BJ (cell line): ENCODE measurements around the gene HSPA6. TPM values are rescaled to one million over a fixed set of nuclear protein-coding genes. Genes with fewer than 3 reads are reported as not detected.

Experiments
- CTCF ChIA-PET: fragments of 350-600 bp; formaldehyde crosslinking; extraction: SDS; loops from one replicate; lab custom pipeline; 2021; ENCODE audit warnings: antibody characterized with exemption, inconsistent platforms; lab: Yijun Ruan, JAX
- POLR2A ChIA-PET: fragments of 300-600 bp; sonication (Branson Sonifier 250); formaldehyde crosslinking; extraction: SDS; loops from one replicate; lab custom pipeline; 2021; ENCODE audit warnings: antibody characterized with exemption; lab: Charles Lee
- DNase-seq: peaks from one replicate; pipeline ENCODE4 v3.0.0-alpha.2; 2011; ENCODE audit warnings: low read depth
- H3K27me3 ChIP-seq: 2 replicates; pipeline ENCODE4 v1.6.0; 2011; ENCODE audit warnings: low read length; ENCODE audit not compliant: control insufficient read depth, insufficient read depth
- H3K36me3 ChIP-seq: 2 replicates; pipeline ENCODE4 v1.5.1; 2011; ENCODE audit warnings: low read length; ENCODE audit not compliant: control insufficient read depth, insufficient read depth
- H3K4me3 ChIP-seq: 2 replicates; pipeline ENCODE4 v1.5.1; 2011; ENCODE audit warnings: low read depth, mild to moderate bottlenecking, control low read depth, low read length
- polyA plus RNA-seq: library from polyadenylated mRNA; depleted of rRNA; stranded (reverse); fragments of >200 nt; gene quantifications from 2 replicates; pipeline ENCODE4 v1.2.3, GENCODE V29; 2011
- TF ChIP-seq, protein P1 (sequence below): IDR thresholded peaks from 2 replicates; pipeline ENCODE4 v1.5.1; 2011; ENCODE audit warnings: low read depth, mild to moderate bottlenecking, control low read depth, inconsistent platforms, low read length, moderate library complexity; ENCODE audit not compliant: insufficient read depth

HSPA6 gene
- polyA plus RNA-seq, 1 experiment: 0.04 TPM

DNA sequence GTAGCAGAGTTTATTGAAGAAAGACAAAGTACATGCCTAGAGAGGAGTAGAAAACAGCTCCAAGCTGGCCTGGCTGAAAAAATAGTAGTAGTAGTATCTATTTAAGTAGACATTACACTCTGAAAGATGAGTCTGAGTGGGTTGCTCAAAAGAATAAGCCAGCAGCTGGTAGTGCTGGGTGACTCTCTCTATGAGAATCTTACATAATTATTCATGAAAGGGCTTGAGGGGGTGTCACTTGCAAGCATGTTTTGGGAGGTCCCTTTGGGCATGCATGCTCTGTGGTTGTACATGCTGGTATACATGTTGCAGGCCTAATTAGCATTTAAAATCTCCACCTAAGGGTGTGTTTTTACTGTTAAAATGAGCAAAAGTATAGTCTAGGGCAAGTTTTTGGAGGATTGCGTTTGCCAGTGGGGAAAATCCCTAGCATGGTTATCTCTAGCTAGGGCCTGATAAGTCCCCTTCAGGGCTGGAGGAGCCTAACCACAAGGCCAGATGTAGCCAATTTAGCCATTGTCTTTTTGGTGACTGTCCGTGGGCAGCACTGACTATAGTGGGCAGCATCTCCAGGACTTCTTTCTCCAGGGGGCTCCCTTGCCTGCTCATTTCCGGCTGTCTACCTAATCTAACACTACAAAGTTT lies 30.1 kb upstream of the HSPA6 start:
- DNase-seq: no peak
- H3K36me3 ChIP-seq: no peaks in the 10 kb centered on the region
- H3K4me3 ChIP-seq: no peak overlapping the region
- CTCF ChIA-PET: no interaction called here
- peaks cover 12% of the 10 kb centered on the region for H3K27me3 ChIP-seq
- POLR2A ChIA-PET: no interaction called here
- TF ChIP-seq, protein P1, sequence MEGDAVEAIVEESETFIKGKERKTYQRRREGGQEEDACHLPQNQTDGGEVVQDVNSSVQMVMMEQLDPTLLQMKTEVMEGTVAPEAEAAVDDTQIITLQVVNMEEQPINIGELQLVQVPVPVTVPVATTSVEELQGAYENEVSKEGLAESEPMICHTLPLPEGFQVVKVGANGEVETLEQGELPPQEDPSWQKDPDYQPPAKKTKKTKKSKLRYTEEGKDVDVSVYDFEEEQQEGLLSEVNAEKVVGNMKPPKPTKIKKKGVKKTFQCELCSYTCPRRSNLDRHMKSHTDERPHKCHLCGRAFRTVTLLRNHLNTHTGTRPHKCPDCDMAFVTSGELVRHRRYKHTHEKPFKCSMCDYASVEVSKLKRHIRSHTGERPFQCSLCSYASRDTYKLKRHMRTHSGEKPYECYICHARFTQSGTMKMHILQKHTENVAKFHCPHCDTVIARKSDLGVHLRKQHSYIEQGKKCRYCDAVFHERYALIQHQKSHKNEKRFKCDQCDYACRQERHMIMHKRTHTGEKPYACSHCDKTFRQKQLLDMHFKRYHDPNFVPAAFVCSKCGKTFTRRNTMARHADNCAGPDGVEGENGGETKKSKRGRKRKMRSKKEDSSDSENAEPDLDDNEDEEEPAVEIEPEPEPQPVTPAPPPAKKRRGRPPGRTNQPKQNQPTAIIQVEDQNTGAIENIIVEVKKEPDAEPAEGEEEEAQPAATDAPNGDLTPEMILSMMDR: no peak

DNA sequence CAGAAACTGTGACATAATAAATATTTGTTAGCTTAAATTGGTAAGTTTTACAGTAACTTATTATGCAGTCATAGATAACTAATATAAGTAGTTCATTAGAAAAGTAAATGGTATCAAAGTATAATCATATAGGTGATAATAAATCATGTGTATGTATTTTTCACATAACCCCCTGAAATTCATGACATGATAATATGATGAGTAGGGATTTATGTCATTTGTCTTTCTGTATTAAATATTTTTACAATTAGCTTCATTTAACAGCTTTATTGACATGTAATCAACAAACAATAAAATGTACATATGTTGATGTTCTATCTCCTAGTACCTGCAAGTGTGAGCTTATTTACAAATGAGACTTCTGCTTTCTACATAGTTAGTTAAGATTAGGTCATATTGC lies 28.9 kb upstream of the HSPA6 start:
- TF ChIP-seq, protein P1: no peak
- no peak for DNase-seq
- peaks cover 12% of the 10 kb centered on the region for H3K27me3 ChIP-seq
- H3K4me3 ChIP-seq: no peak overlapping the region
- no peaks in the 10 kb centered on the region for H3K36me3 ChIP-seq
- ChIA-PET POLR2A (no interaction called here), CTCF (interaction anchor here (0.8 to 1.2 kb wide), 2 partner anchors 243 to 246 kb away, joined by 4 to 5 read pairs; no protein-coding TSS in a partner anchor)

- ChIA-PET CTCF (interaction anchor here (1.3 kb wide), 1 partner anchor 9 kb away, joined by 3 read pairs; no protein-coding TSS in a partner anchor), POLR2A (no interaction called here)
- Histone ChIP-seq H3K36me3 (no peaks in the 10 kb centered on the region), H3K4me3 (no peak overlapping the region), H3K27me3 (peaks cover 4% of the 10 kb centered on the region; the same call in 1 of the 2 replicates)
- TF ChIP-seq, protein P1: no peak
- DNase-seq: no peak
These were observed 26.4 kb upstream of the HSPA6 start for GRCh38 chr1:161497961-161498360.

- TF ChIP-seq, protein P1: no peak
- H3K27me3 ChIP-seq: peaks cover 4% of the 10 kb centered on the region; the same call in 1 of the 2 replicates
- no peak overlapping the region for H3K4me3 ChIP-seq
- ChIA-PET POLR2A (no interaction called here), CTCF (interaction anchor here (0.7 to 1.3 kb wide), 2 partner anchors 8 to 15 kb away, joined by 3 read pairs; no protein-coding TSS in a partner anchor)
- H3K36me3 ChIP-seq: no peaks in the 10 kb centered on the region
- DNase-seq: no peak
These were observed 25.7 kb upstream of the HSPA6 start for GRCh38 chr1:161498646-161499045.

DNA sequence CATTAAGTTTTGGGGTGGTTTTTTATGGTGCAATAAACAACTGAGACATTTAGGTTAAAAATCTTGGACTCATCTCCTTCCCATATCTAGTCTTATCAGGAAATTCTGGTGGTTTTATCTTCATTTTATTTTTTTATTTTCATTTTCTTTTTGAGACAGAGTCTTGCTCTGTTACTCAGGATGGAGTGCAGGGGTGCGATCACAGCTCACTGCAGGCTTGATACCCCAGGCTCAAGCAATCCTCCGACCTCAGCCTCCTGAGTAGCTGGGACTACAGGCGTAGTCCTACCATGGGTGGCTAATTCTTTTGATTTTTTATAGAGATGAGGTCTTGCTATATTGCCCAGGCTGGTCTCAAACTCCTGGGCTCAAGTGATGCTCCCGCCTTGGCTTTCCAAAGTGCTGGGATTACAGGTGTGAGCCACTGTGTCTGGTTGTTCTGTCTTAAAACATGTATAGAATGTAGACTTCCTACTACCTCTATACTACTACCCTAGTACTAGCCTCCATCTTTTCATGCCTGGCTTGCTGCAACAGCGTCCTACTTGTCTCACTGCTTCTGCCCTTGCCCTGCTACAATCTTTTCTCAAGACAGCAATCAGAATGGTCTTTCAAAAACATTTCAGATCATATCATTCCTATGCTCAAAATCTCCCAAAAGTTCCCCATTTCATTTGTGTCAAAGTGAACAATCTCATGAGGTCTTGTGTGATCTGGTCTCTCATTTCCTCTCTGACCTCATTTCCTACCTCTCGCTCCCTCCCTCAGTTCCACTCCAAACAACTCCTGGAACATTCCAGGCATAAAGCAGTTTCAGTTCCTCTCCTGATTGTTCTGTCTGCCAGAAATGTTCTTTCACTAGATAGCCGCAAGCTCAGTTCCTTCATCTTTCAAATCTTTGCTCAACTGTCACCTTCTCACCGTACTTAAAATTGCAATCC lies 25.0 kb upstream of the HSPA6 start:
- ChIA-PET CTCF (interaction anchor here (0.7 to 1.3 kb wide), 3 partner anchors 8 to 23 kb away, joined by 3 read pairs; no protein-coding TSS in a partner anchor), POLR2A (no interaction called here)
- Histone ChIP-seq H3K4me3 (no peak overlapping the region), H3K27me3 (peaks cover 2% of the 10 kb centered on the region; the same call in 1 of the 2 replicates), H3K36me3 (no peaks in the 10 kb centered on the region)
- DNase-seq: no peak
- TF ChIP-seq, protein P1: no peak
